GM12874 (cell line): Measurements from ENCODE around the gene LRP1.

Experiments
- TF ChIP-seq, protein P1 (sequence below): IDR thresholded peaks from 2 replicates; pipeline ENCODE4 v1.5.1; 2011; ENCODE audit warnings: low read depth, mild to moderate bottlenecking, control low read depth, low read length, moderate library complexity; ENCODE audit not compliant: insufficient read depth

Gene LRP1

DNA sequence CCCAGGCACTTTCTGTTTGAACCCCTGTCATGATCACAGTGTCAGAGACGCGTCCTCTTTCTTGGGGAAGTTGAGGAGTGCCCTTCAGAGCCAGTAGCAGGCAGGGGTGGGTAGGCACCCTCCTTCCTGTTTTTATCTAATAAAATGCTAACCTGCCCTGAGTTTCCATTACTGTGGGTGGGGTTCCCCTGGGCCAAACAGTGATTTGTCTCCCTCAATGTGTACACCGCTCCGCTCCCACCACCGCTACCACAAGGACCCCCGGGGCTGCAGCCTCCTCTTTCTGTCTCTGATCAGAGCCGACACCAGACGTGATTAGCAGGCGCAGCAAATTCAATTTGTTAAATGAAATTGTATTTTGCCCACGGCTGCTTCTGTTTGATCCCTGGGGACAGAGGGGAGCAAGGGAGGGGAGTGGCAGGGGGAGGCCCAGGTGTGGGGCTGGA is 106.3 kb downstream of the LRP1 start:
- TF ChIP-seq, protein P1, sequence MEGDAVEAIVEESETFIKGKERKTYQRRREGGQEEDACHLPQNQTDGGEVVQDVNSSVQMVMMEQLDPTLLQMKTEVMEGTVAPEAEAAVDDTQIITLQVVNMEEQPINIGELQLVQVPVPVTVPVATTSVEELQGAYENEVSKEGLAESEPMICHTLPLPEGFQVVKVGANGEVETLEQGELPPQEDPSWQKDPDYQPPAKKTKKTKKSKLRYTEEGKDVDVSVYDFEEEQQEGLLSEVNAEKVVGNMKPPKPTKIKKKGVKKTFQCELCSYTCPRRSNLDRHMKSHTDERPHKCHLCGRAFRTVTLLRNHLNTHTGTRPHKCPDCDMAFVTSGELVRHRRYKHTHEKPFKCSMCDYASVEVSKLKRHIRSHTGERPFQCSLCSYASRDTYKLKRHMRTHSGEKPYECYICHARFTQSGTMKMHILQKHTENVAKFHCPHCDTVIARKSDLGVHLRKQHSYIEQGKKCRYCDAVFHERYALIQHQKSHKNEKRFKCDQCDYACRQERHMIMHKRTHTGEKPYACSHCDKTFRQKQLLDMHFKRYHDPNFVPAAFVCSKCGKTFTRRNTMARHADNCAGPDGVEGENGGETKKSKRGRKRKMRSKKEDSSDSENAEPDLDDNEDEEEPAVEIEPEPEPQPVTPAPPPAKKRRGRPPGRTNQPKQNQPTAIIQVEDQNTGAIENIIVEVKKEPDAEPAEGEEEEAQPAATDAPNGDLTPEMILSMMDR, result no peak

DNA sequence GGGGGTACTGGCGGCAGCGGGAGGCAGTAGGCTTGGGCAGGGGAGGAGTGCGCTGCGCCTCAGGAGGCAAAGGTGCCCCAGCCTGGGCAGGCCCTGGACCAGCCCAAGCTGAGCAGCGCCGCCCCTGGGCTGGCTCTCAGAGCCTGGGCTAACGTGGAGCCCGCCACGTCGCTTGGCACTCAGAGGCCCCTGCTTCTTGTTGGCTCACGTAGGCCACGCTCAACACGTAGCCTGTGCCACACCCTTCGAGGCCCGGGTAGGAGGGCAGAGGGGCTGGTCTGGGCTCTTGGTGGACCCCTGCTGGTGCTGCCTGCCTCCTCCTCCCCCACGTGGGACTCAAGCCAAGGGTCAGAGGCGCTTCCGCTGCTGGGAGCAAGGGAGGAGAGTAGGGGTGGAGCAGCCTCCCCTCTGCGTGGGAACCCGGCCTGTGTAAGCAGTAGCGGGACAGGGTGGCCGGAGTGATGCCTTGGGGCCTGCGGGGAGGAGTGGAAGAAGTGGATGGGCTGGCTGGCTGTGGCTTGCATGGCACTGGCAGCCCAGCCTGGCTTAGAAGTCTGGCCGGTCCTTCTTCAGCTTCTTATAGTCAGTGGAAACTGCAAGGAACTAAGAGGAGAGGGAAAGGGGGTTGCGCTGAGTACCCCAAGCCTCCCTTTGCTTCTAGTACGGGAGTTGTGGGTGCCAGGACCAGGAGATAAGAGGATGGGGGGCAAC is 106.9 kb downstream of the LRP1 start:
- TF ChIP-seq, protein P1, result no peak

DNA sequence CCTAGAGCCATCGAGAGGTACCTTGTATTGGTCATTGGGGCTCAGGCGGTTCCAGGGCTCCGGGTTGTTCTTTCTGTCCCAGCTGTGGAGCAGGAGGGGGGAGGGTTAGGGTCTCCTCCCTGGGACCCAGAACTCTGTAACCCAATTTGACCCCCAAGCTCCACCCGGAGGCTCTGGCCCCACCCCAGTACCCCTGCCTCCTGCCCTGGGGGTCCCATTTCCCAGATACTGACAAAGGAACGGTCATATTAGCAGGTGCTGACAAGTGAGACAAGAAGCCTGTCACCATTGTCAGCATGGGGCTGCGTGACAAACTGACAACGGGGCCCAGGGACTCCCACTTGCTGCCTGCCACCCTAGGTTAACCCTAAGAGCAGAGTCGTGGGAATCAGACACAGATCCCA is 107.4 kb downstream of the LRP1 start:
- TF ChIP-seq, protein P1, result no peak

DNA sequence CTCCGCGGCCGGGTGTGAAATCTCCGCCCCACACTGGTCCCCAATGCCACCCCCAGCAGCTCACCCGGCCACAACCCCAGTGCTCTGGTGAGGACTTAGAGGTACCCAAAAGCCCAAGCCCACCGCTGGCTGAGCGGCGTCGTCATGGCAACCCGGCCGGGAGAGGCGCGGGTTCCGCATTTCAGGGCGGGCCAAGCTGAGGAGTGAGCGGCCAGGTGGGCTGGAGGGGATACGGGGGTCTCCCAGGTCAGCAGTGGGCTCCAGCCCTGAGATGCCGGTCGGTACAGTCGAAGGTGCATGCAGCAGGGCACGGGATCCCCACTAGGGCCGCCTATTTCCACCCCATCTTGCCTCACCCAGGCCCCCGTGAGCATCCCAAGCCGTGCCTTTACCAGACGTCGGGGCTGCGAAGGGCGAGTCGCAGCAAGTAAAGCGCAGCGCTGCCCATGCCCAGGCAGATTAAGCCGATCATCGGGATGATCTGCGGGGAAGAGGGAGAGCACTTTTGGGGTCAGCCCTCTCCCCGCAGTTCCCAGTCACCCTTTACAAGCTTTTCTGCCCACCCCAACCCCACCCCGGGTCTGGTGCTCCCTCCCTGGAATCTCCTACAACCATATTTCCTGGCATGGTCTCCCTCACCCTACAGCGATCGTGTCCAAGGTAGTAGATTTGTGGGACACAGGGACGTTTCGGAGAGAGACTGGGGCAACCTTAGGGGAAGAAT is 108.1 kb downstream of the LRP1 start:
- TF ChIP-seq, protein P1, result no peak

DNA sequence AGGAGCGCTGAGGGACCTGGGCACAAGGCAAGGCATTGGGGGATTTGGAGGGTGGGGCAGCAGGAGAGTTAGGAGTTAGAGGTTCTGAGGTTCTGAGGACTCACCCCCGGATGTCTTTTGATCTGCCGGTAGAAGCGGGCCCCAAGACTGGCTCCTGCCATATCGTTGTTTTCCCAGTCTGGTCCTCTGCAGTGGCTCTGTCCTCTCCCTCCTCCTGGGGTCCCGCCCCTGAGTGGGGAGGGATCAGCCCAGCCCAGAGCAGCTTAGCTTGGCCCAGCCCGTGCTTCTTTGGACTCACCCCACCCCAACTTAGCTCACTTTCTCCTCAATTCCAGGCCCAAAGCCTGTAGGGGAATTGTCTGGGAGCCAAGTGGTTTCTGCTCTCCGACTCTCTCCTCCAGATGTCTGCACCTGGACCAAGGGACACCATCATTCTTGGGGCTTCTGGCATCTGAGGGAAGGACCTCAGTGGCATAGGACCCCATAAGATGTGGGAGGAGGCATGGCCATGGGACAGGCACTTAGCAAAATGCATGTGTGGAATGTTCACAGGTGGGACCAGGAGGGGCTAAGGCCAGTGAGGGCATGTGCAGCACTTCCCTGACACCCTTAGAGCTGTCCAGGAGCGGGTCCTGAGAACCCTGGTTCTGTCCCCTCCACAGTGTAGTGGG is 108.8 kb downstream of the LRP1 start:
- TF ChIP-seq, protein P1, result no peak

DNA sequence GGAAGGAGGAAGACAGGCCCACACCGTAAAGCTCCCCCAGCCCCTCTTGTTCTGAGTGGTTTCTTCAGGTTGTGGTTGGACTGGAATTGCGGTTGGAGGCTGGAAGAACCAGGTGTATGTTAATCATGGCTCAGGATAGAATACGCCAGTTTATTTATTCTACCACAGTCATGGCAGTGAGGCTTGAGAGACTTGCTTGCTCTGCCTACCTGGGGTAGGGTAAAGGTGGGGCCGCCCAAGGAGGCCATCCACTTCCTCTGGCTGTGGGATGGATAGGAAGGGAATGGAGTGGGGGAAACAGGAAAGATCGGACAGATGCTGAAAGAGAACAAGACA is 109.3 kb downstream of the LRP1 start:
- TF ChIP-seq, protein P1, result no peak
